H9 (cell line): ENCODE data around the gene ZBBX. TPM values are rescaled to one million over a fixed set of nuclear protein-coding genes. Genes with fewer than 3 reads are reported as not detected.

ENCODE experiments used
- DNase-seq: peaks from one replicate; pipeline ENCODE4 v3.0.0-alpha.2; 2017
- H2AFZ ChIP-seq: one replicate; pipeline ENCODE4 v1.6.1; 2013; ENCODE audit warnings: mild to moderate bottlenecking, low read length, control low read depth, moderate library complexity
- H2AK5ac ChIP-seq: 2 replicates; pipeline ENCODE4 v1.6.1; 2013; ENCODE audit warnings: low read length, control low read depth, mixed read lengths; ENCODE audit not compliant: insufficient read length
- H2BK120ac ChIP-seq: one replicate; pipeline ENCODE4 v1.6.1; 2013; ENCODE audit warnings: low read depth, mild to moderate bottlenecking, low read length, control low read depth, inconsistent platforms; ENCODE audit not compliant: poor library complexity, severe bottlenecking
- H2BK12ac ChIP-seq: 2 replicates; pipeline ENCODE4 v1.6.1; 2013; ENCODE audit warnings: low read length, control low read depth, mixed read lengths, low read depth; ENCODE audit not compliant: insufficient read length
- H2BK15ac ChIP-seq: 2 replicates; pipeline ENCODE4 v1.6.1; 2013; ENCODE audit warnings: low read depth, low read length, control low read depth
- H2BK20ac ChIP-seq: one replicate; pipeline ENCODE4 v1.6.1; 2013; ENCODE audit warnings: low read depth, mild to moderate bottlenecking, low read length, control low read depth, inconsistent platforms; ENCODE audit not compliant: poor library complexity, severe bottlenecking
- H2BK5ac ChIP-seq: 2 replicates; pipeline ENCODE4 v1.6.1; 2013; ENCODE audit warnings: low read length, control low read depth, mixed read lengths; ENCODE audit not compliant: insufficient read length
- H3K14ac ChIP-seq: 2 replicates; pipeline ENCODE4 v1.6.1; 2013; ENCODE audit warnings: low read length, control low read depth; ENCODE audit not compliant: insufficient read depth
- H3K18ac ChIP-seq: 2 replicates; pipeline ENCODE4 v1.6.1; 2013; ENCODE audit warnings: low read depth, mild to moderate bottlenecking, mixed read lengths, low read length, control low read depth; ENCODE audit not compliant: insufficient read length
- H3K23ac ChIP-seq: 2 replicates; pipeline ENCODE4 v1.6.1; 2013; ENCODE audit warnings: low read length, control low read depth, mixed read lengths, low read depth; ENCODE audit not compliant: insufficient read length
- H3K23me2 ChIP-seq: 2 replicates; pipeline ENCODE4 v1.6.1; 2013; ENCODE audit warnings: low read depth, mild to moderate bottlenecking, mixed read lengths, low read length, control low read depth; ENCODE audit not compliant: insufficient read length, poor library complexity, severe bottlenecking
- H3K27ac ChIP-seq: 2 replicates; pipeline ENCODE4 v1.5.1; 2013; ENCODE audit warnings: low read length, control low read depth, mixed read lengths, low read depth; ENCODE audit not compliant: insufficient read length
- H3K27me3 ChIP-seq: 2 replicates; pipeline ENCODE4 v1.6.1; 2013; ENCODE audit warnings: low read length, control low read depth, inconsistent platforms; ENCODE audit not compliant: insufficient read depth
- H3K4ac ChIP-seq: 2 replicates; pipeline ENCODE4 v1.6.1; 2013; ENCODE audit warnings: low read depth, mild to moderate bottlenecking, control low read depth, inconsistent platforms, low read length, moderate library complexity
- H3K4me1 ChIP-seq: 2 replicates; pipeline ENCODE4 v1.6.1; 2013; ENCODE audit warnings: low read length, control low read depth, inconsistent platforms; ENCODE audit not compliant: insufficient read depth
- H3K4me2 ChIP-seq: 2 replicates; pipeline ENCODE4 v1.6.1; 2013; ENCODE audit warnings: low read length, control low read depth, mixed read lengths; ENCODE audit not compliant: insufficient read length, insufficient read depth
- H3K56ac ChIP-seq: 2 replicates; pipeline ENCODE4 v1.6.1; 2013; ENCODE audit warnings: low read depth, mild to moderate bottlenecking, mixed read lengths, low read length, control low read depth; ENCODE audit not compliant: insufficient read length
- H3K79me1 ChIP-seq: 2 replicates; pipeline ENCODE4 v1.6.1; 2013; ENCODE audit warnings: low read depth, mild to moderate bottlenecking, moderate library complexity, low read length, control low read depth, inconsistent platforms; ENCODE audit not compliant: insufficient read depth, poor library complexity, severe bottlenecking
- H3K79me2 ChIP-seq: 2 replicates; pipeline ENCODE4 v1.6.1; 2013; ENCODE audit warnings: low read length, control low read depth, inconsistent platforms; ENCODE audit not compliant: insufficient read depth
- H3K9ac ChIP-seq: 2 replicates; pipeline ENCODE4 v1.6.1; 2013; ENCODE audit warnings: low read length, control low read depth, mixed read lengths; ENCODE audit not compliant: insufficient read length; ENCODE audit errors: extremely low read depth
- H3K9me3 ChIP-seq: one replicate; pipeline ENCODE4 v1.6.1; 2013; ENCODE audit warnings: low read depth, low read length, inconsistent platforms; ENCODE audit not compliant: control insufficient read depth
- H3T11ph ChIP-seq: one replicate; pipeline ENCODE4 v1.6.1; 2013; ENCODE audit warnings: mild to moderate bottlenecking, low read length, control low read depth, inconsistent platforms
- H4K20me1 ChIP-seq: one replicate; pipeline ENCODE4 v1.6.1; 2013; ENCODE audit not compliant: control insufficient read depth, insufficient read length, insufficient read depth
- H4K5ac ChIP-seq: 2 replicates; pipeline ENCODE4 v1.6.1; 2013; ENCODE audit warnings: low read depth, mild to moderate bottlenecking, mixed read lengths, low read length, control low read depth; ENCODE audit not compliant: insufficient read length
- H4K8ac ChIP-seq: replicated peaks from 2 replicates; pipeline ENCODE4 v1.6.1; 2013; ENCODE audit warnings: low read length, control low read depth, mixed read lengths, low read depth; ENCODE audit not compliant: insufficient read length
- H4K91ac ChIP-seq: 2 replicates; pipeline ENCODE4 v1.6.1; 2013; ENCODE audit warnings: low read depth, mild to moderate bottlenecking, moderate library complexity, mixed read lengths, low read length, control low read depth; ENCODE audit not compliant: insufficient read length
- H3K27ac Mint-ChIP-seq, 3 experiments: 2 replicates in 2 of 3; 3 replicates in 1 of 3; pipeline ENCODE4 v1.8.0; 2020 to 2021; ENCODE audit warnings: mixed read lengths in 3 of 3, mild to moderate bottlenecking in 1 of 3, moderate library complexity in 1 of 3
- H3K27me3 Mint-ChIP-seq: 2 replicates; pipeline ENCODE4 v1.8.0; 2021; ENCODE audit warnings: low read depth, mild to moderate bottlenecking, moderate library complexity, mixed read lengths
- H3K36me3 Mint-ChIP-seq, 3 experiments: 2 replicates in 2 of 3; 3 replicates in 1 of 3; pipeline ENCODE4 v1.8.0; 2020 to 2021; ENCODE audit warnings: low read depth in 3 of 3, mixed read lengths in 3 of 3; ENCODE audit not compliant: insufficient read depth in 1 of 3
- H3K4me1 Mint-ChIP-seq, 2 experiments: 2 replicates each; pipeline ENCODE4 v1.8.0; 2020; ENCODE audit warnings: mixed read lengths in 2 of 2
- H3K4me3 Mint-ChIP-seq, 2 experiments: 2 replicates in 1 of 2; 3 replicates in 1 of 2; pipeline ENCODE4 v1.8.0; 2020 to 2021; ENCODE audit warnings: mild to moderate bottlenecking in 2 of 2, mixed read lengths in 2 of 2, moderate library complexity in 1 of 2
- H3K9me3 Mint-ChIP-seq, 2 experiments: 2 replicates in 1 of 2; 3 replicates in 1 of 2; pipeline ENCODE4 v1.8.0; 2020; ENCODE audit warnings: mild to moderate bottlenecking in 2 of 2, mixed read lengths in 2 of 2, moderate library complexity in 1 of 2
- total RNA-seq: library from RNA; stranded (reverse); gene quantifications from 2 replicates; pipeline ENCODE4 v1.2.1, GENCODE V29; 2021
- TF ChIP-seq, protein P1 (sequence below): fragments of 200-600 bp; sonication (generic); conservative IDR thresholded peaks from 3 replicates; pipeline ENCODE4 v1.8.0; 2021; ENCODE audit warnings: antibody characterized with exemption, mild to moderate bottlenecking

The ZBBX gene
- total RNA-seq, 1 experiment from 2014 or later = 2.4 TPM

DNA sequence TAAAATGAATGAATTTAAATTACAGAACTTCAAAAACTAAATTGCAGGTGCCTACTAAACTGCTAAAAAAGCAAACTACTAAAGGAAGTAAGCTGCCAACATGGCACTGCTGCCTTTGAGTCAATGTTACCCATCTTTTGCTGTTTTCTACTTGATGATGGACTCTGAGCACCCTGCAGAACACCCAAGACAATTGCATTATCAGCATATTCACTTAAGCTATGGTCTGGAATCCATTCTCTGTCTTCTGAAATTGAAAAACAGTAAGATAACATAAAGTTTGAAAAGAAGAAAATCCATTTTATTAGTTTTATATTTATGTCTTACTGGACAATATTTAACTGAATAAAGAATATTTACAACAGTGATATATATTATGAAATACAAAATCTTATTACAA lies 91.4 kb downstream of the ZBBX start:
- Histone ChIP-seq H2BK15ac (no peak overlapping the region), H3K27ac (no peak overlapping the region), H2AK5ac (no peak overlapping the region), H3K56ac (no peak overlapping the region), H3K23ac (no peak overlapping the region), H4K5ac (no peak overlapping the region), H3K79me1 (no peaks in the 10 kb centered on the region), H2AFZ (no peak overlapping the region), H2BK20ac (no peak overlapping the region), H4K91ac (no peak overlapping the region), H3K9me3 (no peaks in the 10 kb centered on the region), H3T11ph (no peak overlapping the region), H2BK120ac (no peak overlapping the region), H3K18ac (no peak overlapping the region), H3K9ac (no peak overlapping the region), H3K79me2 (no peaks in the 10 kb centered on the region), H3K4ac (no peak overlapping the region), H2BK5ac (no peak overlapping the region), H3K23me2 (no peaks in the 10 kb centered on the region), H4K8ac (no peak overlapping the region), H4K20me1 (no peaks in the 10 kb centered on the region), H3K4me1 (no peaks in the 10 kb centered on the region), H2BK12ac (no peak overlapping the region), H3K14ac (no peak overlapping the region), H3K4me2 (no peak overlapping the region), H3K27me3 (no peaks in the 10 kb centered on the region)
- TF ChIP-seq, protein P1, sequence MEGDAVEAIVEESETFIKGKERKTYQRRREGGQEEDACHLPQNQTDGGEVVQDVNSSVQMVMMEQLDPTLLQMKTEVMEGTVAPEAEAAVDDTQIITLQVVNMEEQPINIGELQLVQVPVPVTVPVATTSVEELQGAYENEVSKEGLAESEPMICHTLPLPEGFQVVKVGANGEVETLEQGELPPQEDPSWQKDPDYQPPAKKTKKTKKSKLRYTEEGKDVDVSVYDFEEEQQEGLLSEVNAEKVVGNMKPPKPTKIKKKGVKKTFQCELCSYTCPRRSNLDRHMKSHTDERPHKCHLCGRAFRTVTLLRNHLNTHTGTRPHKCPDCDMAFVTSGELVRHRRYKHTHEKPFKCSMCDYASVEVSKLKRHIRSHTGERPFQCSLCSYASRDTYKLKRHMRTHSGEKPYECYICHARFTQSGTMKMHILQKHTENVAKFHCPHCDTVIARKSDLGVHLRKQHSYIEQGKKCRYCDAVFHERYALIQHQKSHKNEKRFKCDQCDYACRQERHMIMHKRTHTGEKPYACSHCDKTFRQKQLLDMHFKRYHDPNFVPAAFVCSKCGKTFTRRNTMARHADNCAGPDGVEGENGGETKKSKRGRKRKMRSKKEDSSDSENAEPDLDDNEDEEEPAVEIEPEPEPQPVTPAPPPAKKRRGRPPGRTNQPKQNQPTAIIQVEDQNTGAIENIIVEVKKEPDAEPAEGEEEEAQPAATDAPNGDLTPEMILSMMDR = no peak
- no peak for DNase-seq
- Mint-ChIP-seq H3K27ac (no peak overlapping the region), H3K9me3 (no peaks in the 10 kb centered on the region; a peak in 1 of 5 replicates), H3K27me3 (no peaks in the 10 kb centered on the region; the same call in 1 of the 2 replicates), H3K4me3 (no peak overlapping the region), H3K4me1 (peaks cover 0 to 3% of the 10 kb centered on the region in 2 experiments; a peak in 2 of 4 replicates), H3K36me3 (no peaks in the 10 kb centered on the region)
